Astrocyte (in vitro differentiated cells and primary cell): Measurements from ENCODE around the gene ANKRD1. TPM values are rescaled to one million over a fixed set of nuclear protein-coding genes. Genes with fewer than 3 reads are reported as not detected.

Experiments
- DNase-seq: peaks from one replicate; pipeline ENCODE4 v3.0.0-alpha.2; 2010; ENCODE audit warnings: low read depth
- FAIRE-seq: peaks from 2 replicates; lab custom pipeline; 2011; peaks lifted over from hg19 to GRCh38; lab: Jason Lieb, UNC
- H2AFZ ChIP-seq: 2 replicates; pipeline ENCODE4 v1.6.0; 2012; ENCODE audit warnings: low read depth, low read length, inconsistent platforms
- H3K27ac ChIP-seq: 2 replicates; pipeline ENCODE4 v1.5.1; 2011; ENCODE audit warnings: low read depth, low read length, inconsistent platforms
- H3K27me3 ChIP-seq: 2 replicates; pipeline ENCODE4 v1.6.0; 2011; ENCODE audit warnings: low read length, inconsistent platforms; ENCODE audit not compliant: insufficient read depth
- H3K36me3 ChIP-seq: 2 replicates; pipeline ENCODE4 v1.5.1; 2011; ENCODE audit warnings: low read length, inconsistent platforms; ENCODE audit not compliant: insufficient read depth
- H3K4me1 ChIP-seq: 2 replicates; pipeline ENCODE4 v1.5.1; 2011; ENCODE audit warnings: low read length, inconsistent platforms; ENCODE audit not compliant: insufficient read depth
- H3K4me2 ChIP-seq: 2 replicates; pipeline ENCODE4 v1.6.0; 2012; ENCODE audit warnings: low read length, inconsistent platforms
- H3K4me3 ChIP-seq: 2 replicates; pipeline ENCODE4 v1.5.1; 2011; ENCODE audit warnings: low read depth, mild to moderate bottlenecking, low read length, inconsistent platforms; ENCODE audit not compliant: insufficient read depth
- H3K79me2 ChIP-seq: 2 replicates; pipeline ENCODE4 v1.6.0; 2012; ENCODE audit warnings: mild to moderate bottlenecking, low read length, inconsistent platforms; ENCODE audit not compliant: insufficient read depth
- H3K9ac ChIP-seq: 2 replicates; pipeline ENCODE4 v1.6.0; 2012; ENCODE audit warnings: mild to moderate bottlenecking, low read length, inconsistent platforms
- H3K9me3 ChIP-seq: 2 replicates; pipeline ENCODE4 v1.5.1; 2012; ENCODE audit warnings: low read depth, mild to moderate bottlenecking, low read length, inconsistent platforms; ENCODE audit not compliant: insufficient read depth
- H4K20me1 ChIP-seq: 2 replicates; pipeline ENCODE4 v1.6.0; 2012; ENCODE audit warnings: low read length, inconsistent platforms; ENCODE audit not compliant: insufficient read depth
- H3K27ac Mint-ChIP-seq: one replicate; pipeline ENCODE4 v1.8.0; 2021; ENCODE audit warnings: mild to moderate bottlenecking, mixed read lengths; ENCODE audit not compliant: unreplicated experiment
- H3K27me3 Mint-ChIP-seq: one replicate; pipeline ENCODE4 v1.8.0; 2021; ENCODE audit warnings: low read depth, mixed read lengths; ENCODE audit not compliant: unreplicated experiment
- H3K36me3 Mint-ChIP-seq: one replicate; pipeline ENCODE4 v1.8.0; 2021; ENCODE audit warnings: low read depth, mixed read lengths; ENCODE audit not compliant: unreplicated experiment
- H3K4me1 Mint-ChIP-seq: one replicate; pipeline ENCODE4 v1.8.0; 2021; ENCODE audit warnings: low read depth, mixed read lengths; ENCODE audit not compliant: unreplicated experiment
- H3K4me3 Mint-ChIP-seq: one replicate; pipeline ENCODE4 v1.8.0; 2021; ENCODE audit warnings: mild to moderate bottlenecking, moderate library complexity, mixed read lengths; ENCODE audit not compliant: unreplicated experiment
- H3K9me3 Mint-ChIP-seq: one replicate; pipeline ENCODE4 v1.8.0; 2021; ENCODE audit warnings: mild to moderate bottlenecking, mixed read lengths; ENCODE audit not compliant: unreplicated experiment
- EZH2 ChIP-seq: IDR thresholded peaks from 2 replicates; pipeline ENCODE4 v1.6.1; 2012; ENCODE audit warnings: mild to moderate bottlenecking, low read length, inconsistent platforms; ENCODE audit not compliant: insufficient read depth
- total RNA-seq: library from RNA; stranded (reverse); gene quantifications from 2 replicates; pipeline ENCODE4 v1.2.1, GENCODE V29; 2021
- TF ChIP-seq, protein P1 (sequence below): IDR thresholded peaks from 2 replicates; pipeline ENCODE4 v1.5.1; 2011; ENCODE audit warnings: low read depth, mild to moderate bottlenecking, inconsistent platforms, low read length, moderate library complexity; ENCODE audit not compliant: insufficient read depth

The ANKRD1 gene
- total RNA-seq, 1 donor from 2014 or later, result 913 TPM

DNA sequence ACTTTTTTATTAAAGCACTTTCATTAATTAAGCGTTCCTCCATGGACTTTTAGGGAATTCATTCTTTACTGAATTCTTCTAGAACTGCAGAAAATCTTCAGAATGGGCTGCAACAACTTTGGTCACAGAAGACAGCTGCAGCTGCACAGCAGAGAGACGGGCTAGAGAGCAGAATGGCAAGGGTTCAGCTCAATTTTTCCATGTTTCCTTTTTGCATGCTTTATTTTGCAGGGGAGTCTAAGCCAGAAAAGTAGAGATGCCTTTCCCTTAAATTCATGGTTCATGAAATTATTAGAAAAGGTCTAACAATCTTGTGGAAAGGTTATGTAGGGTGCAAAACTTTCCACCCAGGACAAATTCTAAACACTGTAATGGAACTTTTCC is 15.4 kb upstream of the ANKRD1 start:
- Mint-ChIP-seq H3K27ac (peak overlapping the region; percentile 99), H3K4me3 (peak overlapping the region; percentile 67), H3K4me1 (peaks cover 65% of the 10 kb centered on the region), H3K36me3 (peaks cover 3% of the 10 kb centered on the region), H3K27me3 (no peaks in the 10 kb centered on the region), H3K9me3 (no peaks in the 10 kb centered on the region)
- DNase-seq (no peak), FAIRE-seq (no peak)
- no peaks in the 10 kb centered on the region for H3K9me3 ChIP-seq
- H3K27ac ChIP-seq, result no peak overlapping the region
- H3K4me2 ChIP-seq, result peak overlapping the region; percentile 60
- peaks cover 24% of the 10 kb centered on the region for H3K4me1 ChIP-seq
- H3K9ac ChIP-seq, result no peak overlapping the region
- no peak for TF ChIP-seq EZH2
- TF ChIP-seq, protein P1, sequence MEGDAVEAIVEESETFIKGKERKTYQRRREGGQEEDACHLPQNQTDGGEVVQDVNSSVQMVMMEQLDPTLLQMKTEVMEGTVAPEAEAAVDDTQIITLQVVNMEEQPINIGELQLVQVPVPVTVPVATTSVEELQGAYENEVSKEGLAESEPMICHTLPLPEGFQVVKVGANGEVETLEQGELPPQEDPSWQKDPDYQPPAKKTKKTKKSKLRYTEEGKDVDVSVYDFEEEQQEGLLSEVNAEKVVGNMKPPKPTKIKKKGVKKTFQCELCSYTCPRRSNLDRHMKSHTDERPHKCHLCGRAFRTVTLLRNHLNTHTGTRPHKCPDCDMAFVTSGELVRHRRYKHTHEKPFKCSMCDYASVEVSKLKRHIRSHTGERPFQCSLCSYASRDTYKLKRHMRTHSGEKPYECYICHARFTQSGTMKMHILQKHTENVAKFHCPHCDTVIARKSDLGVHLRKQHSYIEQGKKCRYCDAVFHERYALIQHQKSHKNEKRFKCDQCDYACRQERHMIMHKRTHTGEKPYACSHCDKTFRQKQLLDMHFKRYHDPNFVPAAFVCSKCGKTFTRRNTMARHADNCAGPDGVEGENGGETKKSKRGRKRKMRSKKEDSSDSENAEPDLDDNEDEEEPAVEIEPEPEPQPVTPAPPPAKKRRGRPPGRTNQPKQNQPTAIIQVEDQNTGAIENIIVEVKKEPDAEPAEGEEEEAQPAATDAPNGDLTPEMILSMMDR, result no peak
- no peaks in the 10 kb centered on the region for H3K79me2 ChIP-seq
- no peak overlapping the region for H2AFZ ChIP-seq
- no peaks in the 10 kb centered on the region for H4K20me1 ChIP-seq
- H3K27me3 ChIP-seq, result no peaks in the 10 kb centered on the region
- no peaks in the 10 kb centered on the region for H3K36me3 ChIP-seq
- no peak overlapping the region for H3K4me3 ChIP-seq

DNA sequence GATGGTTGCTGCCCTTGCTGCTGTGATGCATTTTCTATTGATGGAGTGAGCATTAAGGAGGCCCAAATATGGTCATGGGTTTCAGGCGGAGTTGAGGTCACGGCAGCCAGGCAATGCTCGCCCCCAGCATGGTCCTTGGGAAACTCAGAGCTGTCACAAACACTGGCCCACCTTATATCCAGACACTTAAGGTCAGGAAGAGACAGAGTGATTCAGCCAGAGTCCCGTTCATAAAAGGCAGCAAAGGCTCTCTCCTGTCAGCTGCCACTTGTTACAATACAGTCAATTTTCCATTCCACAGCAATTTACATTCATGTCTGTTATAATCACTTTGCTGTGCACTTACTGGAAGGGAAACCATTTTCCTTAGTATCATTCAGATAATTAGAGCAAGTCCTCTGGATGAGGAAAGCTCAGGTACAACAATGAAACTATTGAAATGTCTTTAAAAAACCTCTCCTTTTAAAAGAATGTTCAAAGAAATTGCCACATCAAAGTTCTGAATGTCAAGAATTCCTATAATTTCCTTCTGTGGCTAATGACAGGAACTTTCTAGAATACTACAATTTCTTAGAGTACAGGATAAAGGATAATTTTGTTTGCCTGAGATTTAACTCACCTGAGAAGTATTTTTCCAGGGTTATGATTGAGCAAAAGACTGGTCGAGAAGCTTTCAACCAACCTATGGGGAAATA is 14.8 kb upstream of the ANKRD1 start:
- no peak overlapping the region for H3K4me3 ChIP-seq
- peaks cover 70% of the 10 kb centered on the region for H3K4me1 Mint-ChIP-seq
- peak overlapping the region; percentile 25 for H3K27ac ChIP-seq
- DNase-seq, result peak; percentile 41
- peaks cover 30% of the 10 kb centered on the region for H3K4me1 ChIP-seq
- peak; percentile 17 for FAIRE-seq
- H3K27ac Mint-ChIP-seq, result peak overlapping the region; percentile 99
- H2AFZ ChIP-seq, result peak overlapping the region; percentile 54
- TF ChIP-seq EZH2, result no peak
- TF ChIP-seq, protein P1, result no peak
- no peaks in the 10 kb centered on the region for H3K9me3 ChIP-seq
- no peaks in the 10 kb centered on the region for H3K27me3 ChIP-seq
- no peaks in the 10 kb centered on the region for H3K9me3 Mint-ChIP-seq
- H3K36me3 ChIP-seq, result no peaks in the 10 kb centered on the region
- no peaks in the 10 kb centered on the region for H3K27me3 Mint-ChIP-seq
- peak overlapping the region; percentile 67 for H3K4me3 Mint-ChIP-seq
- peaks cover 2% of the 10 kb centered on the region for H3K36me3 Mint-ChIP-seq
- no peak overlapping the region for H3K9ac ChIP-seq
- no peaks in the 10 kb centered on the region for H3K79me2 ChIP-seq
- no peaks in the 10 kb centered on the region for H4K20me1 ChIP-seq
- peak overlapping the region; percentile 60 for H3K4me2 ChIP-seq
